ENCODE results near the gene ZNF148. TPM values are rescaled to one million over a fixed set of nuclear protein-coding genes. Genes with fewer than 3 reads are reported as not detected.

Gene ZNF148
- total RNA-seq, 2 donors from 2014 or later, result 12.5 to 15.0 TPM

DNA sequence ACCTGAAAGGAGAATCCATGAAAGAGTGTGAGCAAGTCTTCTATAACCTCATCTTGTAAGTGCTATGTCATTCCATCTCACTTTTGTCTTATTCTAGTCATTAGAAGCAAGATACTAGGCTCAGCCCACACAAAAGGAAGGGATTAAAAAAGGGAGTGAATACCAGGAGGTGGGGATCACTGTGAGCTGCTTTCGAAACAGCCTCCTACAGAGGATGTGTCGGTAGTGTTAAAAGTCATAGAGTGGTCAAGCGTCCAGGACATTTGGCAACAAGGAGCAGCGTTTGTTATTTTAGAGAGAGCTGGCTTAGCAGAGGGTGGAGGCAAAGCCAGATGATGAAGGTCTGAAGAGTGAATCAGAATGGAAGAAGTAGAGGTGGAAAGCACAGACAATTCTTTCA, 11.7 kb upstream of the ZNF148 start:
- Histone ChIP-seq H3K27ac (no peak overlapping the region), H3K36me3 (replicated peaks in 1 of 2; ENCODE audit: insufficient read depth in 1 of 2, low read depth in 2 of 2) (no peaks in the 10 kb centered on the region), H3K27me3 (no peaks in the 10 kb centered on the region), H3K9me3 (no peaks in the 10 kb centered on the region), H3K4me1 (no peaks in the 10 kb centered on the region), H3K4me3 (no peak overlapping the region)
- intact Hi-C loops (cut with DNase I), result no loop called here
- DNase-seq, result no peak
- no peak for TF ChIP-seq POLR2A (IDR thresholded peaks at IDR 0.05)
- TF ChIP-seq CTCF (IDR thresholded peaks at IDR 0.05), result no peak
- 79 to 88% methylated on average over 4 of the region's 4 CpGs for WGBS, 2 donors
- no peak for ATAC-seq

DNA sequence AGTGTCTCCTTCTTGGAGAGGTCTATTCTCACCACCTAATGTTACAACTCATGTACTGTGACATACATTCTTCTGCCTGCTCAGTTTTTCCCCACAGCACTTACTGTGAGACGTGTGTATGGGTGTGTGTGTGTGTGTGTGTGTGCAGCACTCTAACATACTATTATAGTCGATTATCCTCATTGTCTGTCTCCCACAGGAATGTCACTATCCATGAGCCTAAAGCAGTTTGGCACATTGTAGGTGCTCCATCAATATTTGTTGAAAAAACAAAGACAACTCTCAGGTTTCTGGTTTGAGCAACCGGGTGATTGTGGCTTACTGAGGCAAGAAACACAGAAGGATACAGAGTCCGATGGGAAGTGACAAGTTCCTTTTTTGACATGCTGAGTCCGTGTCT, 8.6 kb upstream of the ZNF148 start:
- Histone ChIP-seq H3K36me3 (replicated peaks in 1 of 2; ENCODE audit: insufficient read depth in 1 of 2, low read depth in 2 of 2) (no peaks in the 10 kb centered on the region), H3K27me3 (no peaks in the 10 kb centered on the region), H3K27ac (no peak overlapping the region), H3K4me3 (no peak overlapping the region), H3K4me1 (no peaks in the 10 kb centered on the region), H3K9me3 (no peaks in the 10 kb centered on the region)
- WGBS, 2 donors, result 42 to 48% methylated on average over 5 of the region's 5 CpGs
- DNase-seq, result no peak
- no peak for ATAC-seq
- TF ChIP-seq CTCF (IDR thresholded peaks at IDR 0.05), result no peak
- TF ChIP-seq POLR2A (IDR thresholded peaks at IDR 0.05), result no peak
- intact Hi-C loops (cut with DNase I), result no loop called here

DNA sequence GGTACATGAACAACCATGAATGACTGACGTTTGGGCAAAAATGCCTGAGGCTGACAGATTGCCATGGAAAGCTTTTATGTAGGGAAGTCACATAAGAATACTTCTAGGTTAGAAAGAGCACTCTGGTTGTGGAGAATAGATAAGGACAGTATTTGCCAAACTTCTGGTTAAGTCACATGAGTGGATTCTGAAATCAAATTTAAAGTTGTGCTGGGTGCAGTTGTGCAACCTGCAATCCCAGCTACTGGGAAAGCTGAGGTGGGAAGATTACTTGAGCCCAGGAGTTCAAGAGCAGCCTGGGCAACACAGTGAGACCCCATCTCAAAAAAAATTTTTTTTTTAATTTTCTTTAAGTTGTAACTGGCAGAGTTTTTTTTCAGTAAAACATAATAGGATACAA, 7.2 kb upstream of the ZNF148 start:
- Histone ChIP-seq H3K4me3 (no peak overlapping the region), H3K27ac (no peak overlapping the region), H3K9me3 (no peaks in the 10 kb centered on the region), H3K36me3 (replicated peaks in 1 of 2; ENCODE audit: insufficient read depth in 1 of 2, low read depth in 2 of 2) (no peaks in the 10 kb centered on the region), H3K27me3 (no peaks in the 10 kb centered on the region), H3K4me1 (no peaks in the 10 kb centered on the region)
- TF ChIP-seq POLR2A (IDR thresholded peaks at IDR 0.05), result no peak
- no peak for TF ChIP-seq CTCF (IDR thresholded peaks at IDR 0.05)
- intact Hi-C loops (cut with DNase I), result no loop called here
- ATAC-seq, result no peak
- DNase-seq, result no peak
- WGBS, 2 donors, result 57 to 68% methylated on average over 1 of the region's 1 CpG

DNA sequence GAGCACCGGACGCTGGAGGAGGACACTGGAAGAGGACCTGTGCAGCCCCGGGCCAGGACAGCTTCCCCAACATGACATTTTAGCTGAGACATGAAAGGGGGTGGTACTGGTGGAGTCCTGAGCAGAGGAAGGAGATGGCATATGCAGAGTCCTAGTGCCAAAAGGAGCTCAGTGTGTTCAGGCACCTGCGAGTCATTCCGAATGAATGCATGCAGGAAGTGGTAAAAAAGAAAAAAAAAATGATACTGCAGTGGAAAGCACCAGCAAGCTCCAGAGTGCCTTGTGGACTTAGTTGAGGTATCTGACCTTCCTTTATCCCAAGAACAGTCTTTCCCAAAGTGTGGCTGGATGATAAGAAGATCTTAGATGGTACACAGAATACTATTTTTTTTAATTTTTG, 6.6 kb upstream of the ZNF148 start:
- H3K27ac ChIP-seq, result no peak overlapping the region
- TF ChIP-seq CTCF (IDR thresholded peaks at IDR 0.05) (no peak), POLR2A (IDR thresholded peaks at IDR 0.05) (no peak)
- intact Hi-C loops (cut with DNase I), result no loop called here

DNA sequence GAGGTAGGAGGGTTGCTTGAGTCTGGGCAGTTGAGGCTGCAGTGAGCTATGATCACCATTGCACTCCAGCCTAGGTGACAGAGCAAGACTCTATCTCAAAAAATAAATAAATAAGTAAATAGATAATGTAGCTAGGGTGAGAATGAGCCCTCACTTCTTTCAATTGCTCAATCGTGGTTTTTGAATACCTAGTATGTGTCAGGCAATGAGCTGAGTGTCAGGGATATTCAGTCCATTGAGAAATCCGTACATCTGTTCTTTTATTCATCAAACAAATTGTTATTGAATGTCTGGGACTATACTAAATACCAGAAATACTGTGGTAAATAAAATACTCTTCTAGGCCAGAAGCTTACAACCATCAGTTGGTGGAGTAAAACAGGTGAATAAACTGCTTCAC, 6.2 kb upstream of the ZNF148 start:
- no peaks in the 10 kb centered on the region for H3K9me3 ChIP-seq
- ATAC-seq (no peak), DNase-seq (no peak)
- peaks cover under 1% of the 10 kb centered on the region for H3K4me1 ChIP-seq
- H3K4me3 ChIP-seq, result no peak overlapping the region
- intact Hi-C loops (cut with DNase I), result no loop called here
- no peak overlapping the region for H3K27ac ChIP-seq
- H3K36me3 ChIP-seq (replicated peaks in 1 of 2; ENCODE audit: insufficient read depth in 1 of 2, low read depth in 2 of 2), result no peaks in the 10 kb centered on the region
- no peaks in the 10 kb centered on the region for H3K27me3 ChIP-seq
- 51 to 60% methylated on average over 2 of the region's 2 CpGs for WGBS, 2 donors
- TF ChIP-seq CTCF (IDR thresholded peaks at IDR 0.05), result no peak
- TF ChIP-seq POLR2A (IDR thresholded peaks at IDR 0.05), result no peak

More for the DNA sequence above, 6.6 kb upstream of the ZNF148 start:
- WGBS, 2 donors, result 64 to 74% methylated on average over 5 of the region's 5 CpGs
- no peak overlapping the region for H3K4me3 ChIP-seq
- ATAC-seq, result no peak
- no peak for DNase-seq
- H3K36me3 ChIP-seq (replicated peaks in 1 of 2; ENCODE audit: insufficient read depth in 1 of 2, low read depth in 2 of 2), result no peaks in the 10 kb centered on the region
- no peaks in the 10 kb centered on the region for H3K27me3 ChIP-seq
- no peaks in the 10 kb centered on the region for H3K4me1 ChIP-seq
- no peaks in the 10 kb centered on the region for H3K9me3 ChIP-seq
